ENCODE results near the gene CTNNB1.

DNA sequence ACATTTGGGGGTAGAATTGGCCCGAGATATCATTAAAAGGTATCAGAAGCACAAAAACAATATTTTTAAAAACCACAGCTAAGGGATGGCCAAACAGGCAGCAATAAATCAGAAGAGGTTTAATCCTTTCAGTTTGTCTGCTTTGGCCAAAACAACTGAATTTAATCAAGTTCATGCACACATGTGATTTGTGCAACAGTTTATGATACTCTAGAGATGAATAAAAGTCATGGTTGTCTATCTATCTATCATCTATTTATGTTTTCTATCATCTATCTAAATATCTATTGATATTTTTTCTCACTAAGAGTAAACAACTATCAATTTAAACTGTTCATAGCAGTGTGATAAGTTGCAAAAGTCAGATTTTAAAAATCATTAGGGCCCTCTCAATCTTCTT lies 13.0 kb upstream of the CTNNB1 start:
- TF ChIP-seq, protein P1, sequence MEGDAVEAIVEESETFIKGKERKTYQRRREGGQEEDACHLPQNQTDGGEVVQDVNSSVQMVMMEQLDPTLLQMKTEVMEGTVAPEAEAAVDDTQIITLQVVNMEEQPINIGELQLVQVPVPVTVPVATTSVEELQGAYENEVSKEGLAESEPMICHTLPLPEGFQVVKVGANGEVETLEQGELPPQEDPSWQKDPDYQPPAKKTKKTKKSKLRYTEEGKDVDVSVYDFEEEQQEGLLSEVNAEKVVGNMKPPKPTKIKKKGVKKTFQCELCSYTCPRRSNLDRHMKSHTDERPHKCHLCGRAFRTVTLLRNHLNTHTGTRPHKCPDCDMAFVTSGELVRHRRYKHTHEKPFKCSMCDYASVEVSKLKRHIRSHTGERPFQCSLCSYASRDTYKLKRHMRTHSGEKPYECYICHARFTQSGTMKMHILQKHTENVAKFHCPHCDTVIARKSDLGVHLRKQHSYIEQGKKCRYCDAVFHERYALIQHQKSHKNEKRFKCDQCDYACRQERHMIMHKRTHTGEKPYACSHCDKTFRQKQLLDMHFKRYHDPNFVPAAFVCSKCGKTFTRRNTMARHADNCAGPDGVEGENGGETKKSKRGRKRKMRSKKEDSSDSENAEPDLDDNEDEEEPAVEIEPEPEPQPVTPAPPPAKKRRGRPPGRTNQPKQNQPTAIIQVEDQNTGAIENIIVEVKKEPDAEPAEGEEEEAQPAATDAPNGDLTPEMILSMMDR (optimal IDR thresholded peaks at IDR 0.05 in 1 of 3, IDR thresholded peaks at IDR 0.05 in 1 of 3, conservative IDR thresholded peaks at IDR 0.05 in 1 of 3; ENCODE audit: extremely low read depth in 1 of 3, insufficient read depth in 2 of 3, low read length in 3 of 3), result no peak
- TF ChIP-seq EZH2 (IDR thresholded peaks at IDR 0.05; ENCODE audit: low read length), result no peak

All from keratinocyte (primary cell).